ENCODE data around the gene ASXL3. TPM values are rescaled to one million over a fixed set of nuclear protein-coding genes. Genes with fewer than 3 reads are reported as not detected.
A peak's percentile ranks its signal among the peaks of the same experiment; 100 is the strongest.

ASXL3 gene
- total and polyA plus RNA-seq, 4 donors, result 0.08 to 16.3 (median 1.8) TPM

- TF ChIP-seq, protein P1, sequence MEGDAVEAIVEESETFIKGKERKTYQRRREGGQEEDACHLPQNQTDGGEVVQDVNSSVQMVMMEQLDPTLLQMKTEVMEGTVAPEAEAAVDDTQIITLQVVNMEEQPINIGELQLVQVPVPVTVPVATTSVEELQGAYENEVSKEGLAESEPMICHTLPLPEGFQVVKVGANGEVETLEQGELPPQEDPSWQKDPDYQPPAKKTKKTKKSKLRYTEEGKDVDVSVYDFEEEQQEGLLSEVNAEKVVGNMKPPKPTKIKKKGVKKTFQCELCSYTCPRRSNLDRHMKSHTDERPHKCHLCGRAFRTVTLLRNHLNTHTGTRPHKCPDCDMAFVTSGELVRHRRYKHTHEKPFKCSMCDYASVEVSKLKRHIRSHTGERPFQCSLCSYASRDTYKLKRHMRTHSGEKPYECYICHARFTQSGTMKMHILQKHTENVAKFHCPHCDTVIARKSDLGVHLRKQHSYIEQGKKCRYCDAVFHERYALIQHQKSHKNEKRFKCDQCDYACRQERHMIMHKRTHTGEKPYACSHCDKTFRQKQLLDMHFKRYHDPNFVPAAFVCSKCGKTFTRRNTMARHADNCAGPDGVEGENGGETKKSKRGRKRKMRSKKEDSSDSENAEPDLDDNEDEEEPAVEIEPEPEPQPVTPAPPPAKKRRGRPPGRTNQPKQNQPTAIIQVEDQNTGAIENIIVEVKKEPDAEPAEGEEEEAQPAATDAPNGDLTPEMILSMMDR (IDR thresholded peaks at IDR 0.05; ENCODE audit: control extremely low read depth, extremely low read depth), result no peak
- Histone ChIP-seq H3K4me3 (no peak overlapping the region), H3K4me1 (ENCODE audit: control insufficient read depth in 5 of 5, insufficient read depth in 5 of 5, low read length in 5 of 5) (peaks cover 0 to 20% (median 6%) of the 10 kb centered on the region in 5 donors), H3K9ac (ENCODE audit: insufficient read depth in 1 of 2, low read length in 2 of 2) (no peak overlapping the region), H3K27ac (ENCODE audit: low read depth in 1 of 2, low read length in 1 of 2) (peak overlapping the region in 1 of 2 donors; percentile 70), H3K9me3 (ENCODE audit: control insufficient read depth in 4 of 4, insufficient read depth in 3 of 4, low read length in 3 of 4) (peaks cover 0 to 2% (median 0%) of the 10 kb centered on the region in 4 donors), H3K27me3 (ENCODE audit: control insufficient read depth in 3 of 3, insufficient read depth in 3 of 3, low read length in 2 of 3) (no peaks in the 10 kb centered on the region), H3K36me3 (ENCODE audit: control insufficient read depth in 4 of 4, insufficient read depth in 4 of 4, low read length in 4 of 4) (peaks cover 0 to 2% (median 0%) of the 10 kb centered on the region in 4 donors)
- DNase-seq, result peak in 1 of 3 donors; percentile 54
- ATAC-seq (ENCODE audit: insufficient read depth, low FRiP score), result no peak
- WGBS, 2 donors, result 64 to 78% methylated on average over 2 of the region's 2 CpGs
These were observed 3.8 kb downstream of the ASXL3 start for GRCh38 chr18:33581856-33582255.

DNA sequence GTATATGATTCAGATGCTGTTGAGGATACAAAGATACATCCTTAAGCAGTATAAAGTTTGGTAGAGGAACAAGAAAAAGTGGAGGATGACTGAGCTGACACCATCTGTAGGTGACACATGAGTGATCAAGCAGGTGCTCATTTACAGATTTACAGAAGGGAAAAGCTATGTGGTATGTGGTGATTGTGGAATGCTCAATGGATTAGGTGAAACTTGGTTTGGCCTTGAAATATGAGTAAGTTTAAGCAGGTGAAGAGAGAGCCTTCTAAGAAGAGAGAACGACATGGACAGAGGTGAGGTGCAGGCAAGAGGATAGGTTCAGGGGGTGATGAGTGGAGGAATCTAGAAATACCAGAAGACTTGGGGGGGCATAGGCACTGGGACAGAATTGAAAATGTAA, 5.9 kb downstream of the ASXL3 start:
- Histone ChIP-seq H3K36me3 (ENCODE audit: control insufficient read depth in 4 of 4, insufficient read depth in 4 of 4, low read length in 4 of 4) (peaks cover 0 to 2% (median 0%) of the 10 kb centered on the region in 4 donors), H3K27me3 (ENCODE audit: control insufficient read depth in 3 of 3, insufficient read depth in 3 of 3, low read length in 2 of 3) (no peaks in the 10 kb centered on the region), H3K4me1 (ENCODE audit: control insufficient read depth in 5 of 5, insufficient read depth in 5 of 5, low read length in 5 of 5) (peaks cover 0 to 16% (median 6%) of the 10 kb centered on the region in 5 donors), H3K9me3 (ENCODE audit: control insufficient read depth in 4 of 4, insufficient read depth in 3 of 4, low read length in 3 of 4) (peaks cover 0 to 6% (median 0%) of the 10 kb centered on the region in 4 donors), H3K4me3 (no peak overlapping the region), H3K9ac (ENCODE audit: insufficient read depth in 1 of 2, low read length in 2 of 2) (no peak overlapping the region), H3K27ac (ENCODE audit: low read depth in 1 of 2, low read length in 1 of 2) (no peak overlapping the region)
- ATAC-seq (ENCODE audit: insufficient read depth, low FRiP score), result no peak
- DNase-seq, result no peak
- WGBS, 2 donors, result 84 to 86% methylated on average over 1 of the region's 1 CpG
- TF ChIP-seq, protein P1 (IDR thresholded peaks at IDR 0.05; ENCODE audit: control extremely low read depth, extremely low read depth), result no peak

DNA sequence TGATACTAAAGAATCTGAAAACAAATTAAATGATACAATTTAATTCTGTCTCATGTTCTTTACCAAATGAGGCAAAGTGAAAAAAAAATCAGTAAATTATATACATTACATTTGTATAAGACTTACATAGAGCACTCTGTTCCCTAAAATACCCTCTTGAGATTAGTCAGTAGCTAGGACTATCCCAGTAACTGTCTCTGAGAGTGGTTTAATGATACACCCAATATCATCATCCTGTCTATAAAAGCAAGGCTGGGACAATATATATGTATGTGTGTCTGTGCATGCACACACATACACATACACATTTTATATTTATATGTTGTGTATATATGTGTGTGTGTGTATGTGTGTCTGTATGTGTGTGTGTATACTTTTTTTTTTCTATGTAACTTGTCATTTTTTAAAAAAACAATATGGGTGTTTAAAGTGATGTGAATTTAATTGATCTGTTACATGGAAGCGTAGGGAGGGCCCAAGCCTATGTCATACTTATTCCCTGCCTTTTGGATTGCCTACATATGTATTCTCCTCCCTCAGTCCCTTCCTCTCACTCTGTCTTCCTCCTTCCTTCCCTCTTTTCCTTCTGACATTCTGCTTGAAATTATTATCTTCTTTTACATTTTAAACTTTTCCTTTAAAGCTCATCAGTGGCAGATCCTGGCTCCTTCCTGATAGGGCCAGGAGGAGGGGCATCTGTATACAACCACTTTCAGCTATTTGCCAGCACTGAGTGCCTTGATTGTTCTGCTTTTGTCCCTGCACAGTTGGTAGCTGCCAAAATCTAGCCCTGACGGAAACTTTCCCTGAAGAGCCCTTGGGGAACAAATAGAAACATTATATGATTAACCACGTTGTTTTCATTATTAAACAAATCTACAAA, 6.8 kb downstream of the ASXL3 start:
- WGBS, 2 donors, result 51 to 68% methylated on average over 3 of the region's 3 CpGs
- peak overlapping the region in 1 of 2 donors; percentile 79 for H3K27ac ChIP-seq (ENCODE audit: low read depth in 1 of 2, low read length in 1 of 2)

More for the DNA sequence above, 6.8 kb downstream of the ASXL3 start:
- TF ChIP-seq, protein P1 (IDR thresholded peaks at IDR 0.05; ENCODE audit: control extremely low read depth, extremely low read depth), result no peak
- ATAC-seq (ENCODE audit: insufficient read depth, low FRiP score) (no peak), DNase-seq (peak in 1 of 3 donors; percentile 43)
- no peak overlapping the region for H3K9ac ChIP-seq (ENCODE audit: insufficient read depth in 1 of 2, low read length in 2 of 2)
- peaks cover 0 to 6% (median 0%) of the 10 kb centered on the region in 4 donors for H3K9me3 ChIP-seq (ENCODE audit: control insufficient read depth in 4 of 4, insufficient read depth in 3 of 4, low read length in 3 of 4)
- peaks cover 0 to 2% (median 0%) of the 10 kb centered on the region in 4 donors for H3K36me3 ChIP-seq (ENCODE audit: control insufficient read depth in 4 of 4, insufficient read depth in 4 of 4, low read length in 4 of 4)
- no peaks in the 10 kb centered on the region for H3K27me3 ChIP-seq (ENCODE audit: control insufficient read depth in 3 of 3, insufficient read depth in 3 of 3, low read length in 2 of 3)
- no peak overlapping the region for H3K4me3 ChIP-seq
- peaks cover 0 to 13% (median 6%) of the 10 kb centered on the region in 5 donors for H3K4me1 ChIP-seq (ENCODE audit: control insufficient read depth in 5 of 5, insufficient read depth in 5 of 5, low read length in 5 of 5)
